Kidney (tissue), 14 donors: ENCODE results near the gene CEP55. TPM values are rescaled to one million over a fixed set of nuclear protein-coding genes. Genes with fewer than 3 reads are reported as not detected.

ENCODE experiments used
- DNase-seq, 5 donors: peaks; one replicate each; pipeline ENCODE4 v3.0.0-alpha.2; 2013 to 2020
- FAIRE-seq: peaks from 2 replicates; lab custom pipeline; 2012; peaks lifted over from hg19 to GRCh38; lab: Jason Lieb, UNC
- H3K27ac ChIP-seq, 2 donors: one replicate each; pipeline ENCODE4 v1.7.0; 2013; ENCODE audit warnings: low read depth in 2 of 2, low read length in 2 of 2, inconsistent platforms in 1 of 2
- H3K27me3 ChIP-seq: one replicate; pipeline ENCODE4 v1.7.1; 2013; ENCODE audit warnings: low read length, inconsistent platforms; ENCODE audit not compliant: control insufficient read depth, insufficient read depth
- H3K36me3 ChIP-seq, 3 donors: one replicate each; pipeline versions ENCODE4 v1.7.0 to v1.7.1; 2013; ENCODE audit warnings: low read length in 3 of 3, control low read depth in 1 of 3, inconsistent platforms in 1 of 3; ENCODE audit not compliant: insufficient read depth in 3 of 3, control insufficient read depth in 2 of 3
- H3K4me1 ChIP-seq, 3 donors: one replicate each; pipeline versions ENCODE4 v1.7.0 to v1.7.1; 2013; ENCODE audit warnings: low read length in 3 of 3, inconsistent platforms in 1 of 3, low read depth in 1 of 3; ENCODE audit not compliant: control insufficient read depth in 2 of 3, insufficient read depth in 2 of 3
- H3K4me3 ChIP-seq, 3 donors: one replicate each; pipeline versions ENCODE4 v1.7.0 to v1.8.1; 2013; ENCODE audit warnings: low read length in 3 of 3, control low read depth in 1 of 3, inconsistent platforms in 1 of 3
- H3K9ac ChIP-seq, 3 donors: one replicate each; pipeline versions ENCODE4 v1.7.0 to v1.7.1; 2013; ENCODE audit warnings: low read length in 3 of 3, control low read depth in 1 of 3, inconsistent platforms in 1 of 3
- H3K9me3 ChIP-seq, 3 donors: one replicate each; pipeline versions ENCODE4 v1.7.0 to v1.7.1; 2013; ENCODE audit warnings: low read length in 3 of 3, control low read depth in 1 of 3, inconsistent platforms in 1 of 3; ENCODE audit not compliant: control insufficient read depth in 2 of 3, insufficient read depth in 1 of 3
- CTCF ChIP-seq: IDR thresholded peaks from 3 replicates; pipeline ENCODE4 v1.5.1; 2012; ENCODE audit warnings: mild to moderate bottlenecking, moderate library complexity, borderline replicate concordance; ENCODE audit not compliant: insufficient read depth; ENCODE audit errors: extremely low read depth
- intact Hi-C: fragments of 100-400 bp; cut with DNase I; formaldehyde crosslinking; loops from one replicate; pipeline ENCODE4 v1.11.1; 2022
- polyA plus RNA-seq: library from polyadenylated mRNA; stranded (reverse); fragments of 350-450 nt; fragmentation: Illumina TruSeq; extraction: RNeasy Lipid Tissue Mini Kit (QIAGEN cat#74804); gene quantifications from one replicate; pipeline ENCODE4 v1.2.3, GENCODE V29; 2014; ENCODE audit warnings: low read depth, low replicate concordance; ENCODE audit not compliant: insufficient read depth
- total RNA-seq: library from RNA; stranded (reverse); fragmentation: NEBNext Ultra II Directional; extraction: Animal tissue kit (Norgen Biotek cat#: 25700); gene quantifications from one replicate; pipeline ENCODE4 v1.2.1, GENCODE V29; 2021
- donor health status: control.
- donor health status: control.
- donor health status: control.
- donor health status: control.
- donor health status: control.
- donor health status: DM: yes; HTN: yes; CAD: no.
- donor health status: Normal renal cell carcinoma (clear cell type).

CEP55 gene
- total and polyA plus RNA-seq, 2 donors from 2014 or later, result 0.39 to 0.88 TPM

GRCh38 chr10:93459466-93459865, 36.9 kb upstream of the CEP55 start:
- Histone ChIP-seq H3K27me3 (no peaks in the 10 kb centered on the region), H3K9ac (peak overlapping the region in 1 of 3 donors; percentile 60), H3K9me3 (no peaks in the 10 kb centered on the region), H3K4me1 (peaks cover 13 to 23% (median 22%) of the 10 kb centered on the region in 3 donors), H3K27ac (peak overlapping the region; percentile 92), H3K4me3 (peak overlapping the region in 1 of 3 donors; percentile 7), H3K36me3 (no peaks in the 10 kb centered on the region)
- FAIRE-seq (no peak), DNase-seq (no peak)
- TF ChIP-seq CTCF, result no peak
- intact Hi-C loops, result no loop called here

DNA sequence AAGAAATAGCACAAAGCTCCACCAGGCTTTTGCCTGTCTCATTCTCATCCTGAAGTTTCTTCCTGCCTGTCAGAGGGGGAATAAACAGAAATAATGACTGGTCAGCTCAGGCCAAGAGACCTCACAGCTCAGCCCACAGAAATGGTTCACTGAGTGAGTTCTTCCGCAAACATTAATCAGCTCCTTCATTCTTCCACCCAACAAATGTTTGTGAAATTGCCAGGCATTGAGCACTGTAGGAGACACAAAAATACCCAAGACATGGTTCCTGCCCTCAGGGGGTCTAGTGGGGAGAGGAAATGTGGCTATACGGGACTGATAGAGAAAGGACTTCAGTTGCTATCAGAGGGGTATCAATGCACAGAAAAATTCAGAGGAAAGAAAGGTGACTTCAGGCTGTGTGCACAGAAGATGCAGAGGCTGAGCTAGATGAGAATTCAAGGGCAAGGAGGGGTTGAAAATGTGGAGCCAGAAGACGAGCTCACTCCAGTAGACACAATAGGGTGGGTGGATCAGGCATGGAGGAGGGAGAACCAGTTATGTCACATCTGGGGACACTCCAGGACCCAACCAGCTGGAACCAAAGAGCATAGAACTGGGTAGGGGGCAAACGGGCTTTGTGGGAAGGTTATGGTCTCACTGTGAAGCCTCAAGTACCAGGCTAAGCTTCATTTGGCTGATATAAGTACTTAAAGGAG, 35.2 kb upstream of the CEP55 start:
- H3K9ac ChIP-seq, result peak overlapping the region in 1 of 3 donors; percentile 22
- no peak for FAIRE-seq
- TF ChIP-seq CTCF, result no peak

GRCh38 chr10:93461807-93462178, 34.6 kb upstream of the CEP55 start:
- no peak for FAIRE-seq
- peak overlapping the region in 1 of 3 donors; percentile 22 for H3K9ac ChIP-seq
- no peak for TF ChIP-seq CTCF
- H3K9me3 ChIP-seq, result no peaks in the 10 kb centered on the region
- H3K27ac ChIP-seq, result peak overlapping the region; percentile 77 to 87
- peak in 3 of 5 donors; percentile 21 to 72 (median 56) for DNase-seq
- no peaks in the 10 kb centered on the region for H3K27me3 ChIP-seq
- H3K4me3 ChIP-seq, result no peak overlapping the region
- H3K36me3 ChIP-seq, result no peaks in the 10 kb centered on the region
- peaks cover 13 to 28% (median 22%) of the 10 kb centered on the region in 3 donors for H3K4me1 ChIP-seq
- intact Hi-C loops, result no loop called here

More for the DNA sequence above, 35.2 kb upstream of the CEP55 start:
- Histone ChIP-seq H3K36me3 (no peaks in the 10 kb centered on the region), H3K9me3 (no peaks in the 10 kb centered on the region), H3K27ac (peak overlapping the region; percentile 77 to 87), H3K27me3 (no peaks in the 10 kb centered on the region), H3K4me1 (peaks cover 13 to 26% (median 22%) of the 10 kb centered on the region in 3 donors), H3K4me3 (no peak overlapping the region)
- intact Hi-C loops, result no loop called here
- DNase-seq, result peak in 1 of 5 donors; percentile 63
